Retinal pigment epithelial cell (primary cell): ENCODE results near the gene PAK4.
A peak's percentile ranks its signal among the peaks of the same experiment; 100 is the strongest.

Source experiments
- DNase-seq: peaks from one replicate; pipeline ENCODE4 v3.0.0-alpha.2; 2010; ENCODE audit warnings: low read depth
- H3K4me3 ChIP-seq: 2 replicates; pipeline ENCODE4 v1.5.1; 2011; ENCODE audit warnings: mild to moderate bottlenecking, low read length, control low read depth, moderate library complexity
- CTCF ChIP-seq: conservative IDR thresholded peaks from 2 replicates; pipeline ENCODE4 v1.5.1; 2011; ENCODE audit warnings: low read depth, low read length, control low read depth, inconsistent platforms

Gene PAK4

GRCh38 chr19:39132344-39132969, 6.9 kb downstream of the PAK4 start:
- no peak for DNase-seq
- no peak overlapping the region for H3K4me3 ChIP-seq
- no peak for TF ChIP-seq CTCF

GRCh38 chr19:39133431-39134270, 8.1 kb downstream of the PAK4 start:
- no peak for DNase-seq
- H3K4me3 ChIP-seq = peak overlapping the region; percentile 22
- no peak for TF ChIP-seq CTCF

GRCh38 chr19:39135701-39136100, 10.1 kb downstream of the PAK4 start:
- TF ChIP-seq CTCF = no peak
- DNase-seq = no peak
- no peak overlapping the region for H3K4me3 ChIP-seq

GRCh38 chr19:39136225-39136940, 10.8 kb downstream of the PAK4 start:
- DNase-seq = no peak
- TF ChIP-seq CTCF = no peak
- no peak overlapping the region for H3K4me3 ChIP-seq

GRCh38 chr19:39137131-39137530, 11.5 kb downstream of the PAK4 start:
- no peak for TF ChIP-seq CTCF
- H3K4me3 ChIP-seq = no peak overlapping the region
- DNase-seq = no peak

GRCh38 chr19:39138221-39139211, 12.9 kb downstream of the PAK4 start:
- TF ChIP-seq CTCF = no peak
- H3K4me3 ChIP-seq = no peak overlapping the region
- peak; percentile 92 for DNase-seq
